AG10803 (cell line): ENCODE results near the gene RGPD4.

ENCODE experiments used
- DNase-seq: peaks from one replicate; pipeline ENCODE4 v3.0.0; 2010; ENCODE audit warnings: low read depth
- H3K4me3 ChIP-seq: 2 replicates; pipeline ENCODE4 v1.5.1; 2011; ENCODE audit warnings: mild to moderate bottlenecking, low read length, control low read depth
- CTCF ChIP-seq: conservative IDR thresholded peaks from 2 replicates; pipeline ENCODE4 v1.5.1; 2011; ENCODE audit warnings: mild to moderate bottlenecking, low read length, control low read depth, inconsistent platforms

Gene RGPD4

DNA sequence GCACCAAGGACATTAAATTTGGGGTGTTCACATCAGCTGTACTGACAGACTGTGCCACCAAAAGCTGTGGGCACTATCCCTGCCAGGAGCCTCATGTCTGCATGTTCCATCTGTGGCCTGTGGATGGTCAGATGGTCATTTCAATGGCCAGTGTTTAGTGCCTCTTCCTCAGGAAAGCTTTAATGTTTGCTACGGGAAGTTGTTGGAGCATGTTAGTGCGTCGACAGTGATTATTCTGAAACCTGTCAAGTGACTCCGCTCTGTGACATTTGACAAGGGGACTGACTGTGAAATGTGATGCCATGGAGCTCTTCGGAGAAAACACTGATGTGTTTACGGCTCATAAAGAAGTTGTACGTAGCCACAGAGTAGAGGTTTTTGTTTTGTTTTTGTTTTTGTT is 18.7 kb upstream of the RGPD4 start:
- DNase-seq: no peak
- TF ChIP-seq CTCF: no peak
- H3K4me3 ChIP-seq: no peak overlapping the region

GRCh38 chr2:107808959-107809358 is 17.7 kb upstream of the RGPD4 start:
- H3K4me3 ChIP-seq: no peak overlapping the region
- TF ChIP-seq CTCF: no peak
- no peak for DNase-seq

GRCh38 chr2:107809835-107810234 is 16.9 kb upstream of the RGPD4 start:
- H3K4me3 ChIP-seq: no peak overlapping the region
- DNase-seq: no peak
- TF ChIP-seq CTCF: no peak

GRCh38 chr2:107810734-107811133 is 16.0 kb upstream of the RGPD4 start:
- TF ChIP-seq CTCF: no peak
- no peak overlapping the region for H3K4me3 ChIP-seq
- DNase-seq: no peak

DNA sequence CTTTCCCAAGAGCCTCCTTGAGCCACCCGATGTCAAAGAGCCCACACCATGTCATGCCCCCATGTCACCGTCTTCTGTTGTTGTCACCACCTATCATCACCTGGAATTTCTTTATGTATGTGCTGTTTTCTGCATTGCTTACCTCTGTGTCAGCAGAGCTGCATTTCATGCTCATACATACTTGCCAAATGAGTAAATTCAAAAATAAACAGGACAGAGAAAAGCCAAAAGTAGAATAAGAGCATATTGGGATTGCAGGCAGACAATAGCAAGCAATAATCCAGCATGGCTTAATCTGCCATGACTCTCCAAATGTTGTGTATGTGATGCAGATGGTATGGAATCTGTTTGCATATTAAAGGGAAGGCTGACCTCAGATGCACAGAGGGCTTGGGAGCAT is 15.3 kb upstream of the RGPD4 start:
- TF ChIP-seq CTCF: no peak
- no peak overlapping the region for H3K4me3 ChIP-seq
- no peak for DNase-seq

GRCh38 chr2:107812006-107812405 is 14.7 kb upstream of the RGPD4 start:
- no peak for DNase-seq
- H3K4me3 ChIP-seq: no peak overlapping the region
- TF ChIP-seq CTCF: no peak

DNA sequence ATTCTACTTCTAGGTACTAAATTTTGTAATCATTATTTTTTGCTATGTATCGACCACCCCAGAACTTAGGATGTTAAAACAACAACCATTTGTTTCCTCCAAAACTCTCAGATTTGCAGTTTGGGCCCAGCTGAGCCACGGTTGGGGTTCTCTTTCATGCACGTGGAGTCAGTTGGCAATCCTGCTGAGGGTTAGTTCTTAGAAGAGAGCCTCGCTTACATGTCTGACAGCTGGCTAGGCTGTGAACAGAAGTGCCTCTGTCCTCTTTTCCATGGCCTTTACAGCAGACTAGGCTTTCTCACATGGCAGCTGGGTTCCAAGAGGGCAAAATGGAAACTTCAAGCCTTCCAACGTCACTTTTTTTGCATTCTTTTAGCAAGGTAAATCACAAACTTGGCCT is 9.3 kb upstream of the RGPD4 start:
- DNase-seq: no peak
- no peak for TF ChIP-seq CTCF
- no peak overlapping the region for H3K4me3 ChIP-seq
